Lower leg skin (tissue), 4 donors: Measurements from ENCODE around the gene NBEA. TPM values are rescaled to one million over a fixed set of nuclear protein-coding genes. Genes with fewer than 3 reads are reported as not detected.

ENCODE experiments used
- DNase-seq, 2 donors: peaks; one replicate each; pipeline ENCODE4 v3.0.0-alpha.2; 2019; ENCODE audit warnings: low spot score in 2 of 2
- H3K4me3 ChIP-seq: fragments of 200-600 bp; sonication (generic); 2 replicates; pipeline ENCODE4 v1.5.1; 2017; ENCODE audit warnings: mild to moderate bottlenecking, low read depth; ENCODE audit not compliant: poor library complexity, severe bottlenecking
- CTCF ChIP-seq, 3 donors: fragments of 450-650 bp; IDR thresholded peaks; one replicate each; pipeline ENCODE4 v1.5.1; 2016; ENCODE audit warnings: antibody characterized with exemption in 3 of 3, mild to moderate bottlenecking in 3 of 3, moderate library complexity in 2 of 3
- POLR2A ChIP-seq, 2 donors: fragments of 450-650 bp; IDR thresholded peaks; one replicate each; pipeline ENCODE4 v1.6.1; 2016 to 2017; ENCODE audit warnings: antibody characterized with exemption in 2 of 2, mild to moderate bottlenecking in 1 of 2, moderate library complexity in 1 of 2
- WGBS, 2 donors: methylation state at CpG; one replicate each; pipeline ENCODE4 v1.1.5; 2018; 5-methylcytosine and 5-hydroxymethylcytosine counted together
- intact Hi-C: fragments of 100-400 bp; cut with DNase I; formaldehyde crosslinking; loops from one replicate; pipeline ENCODE4 v1.15.0; 2023; ENCODE audit warnings: low total_unique reads
- total RNA-seq, 4 donors: library from RNA; depleted of rRNA; stranded (reverse); fragments of >200 nt; gene quantifications; one replicate each; pipeline ENCODE4 v1.1.0, GENCODE V29; 2016

NBEA gene
- total RNA-seq, 4 donors from 2014 or later, result 1.5 to 4.5 (median 3.7) TPM

- TF ChIP-seq CTCF (IDR thresholded peaks at IDR 0.05), result no peak
- TF ChIP-seq POLR2A (IDR thresholded peaks at IDR 0.05), result no peak
- no peak overlapping the region for H3K4me3 ChIP-seq
- intact Hi-C loops, result no loop called here
- 79 to 81% methylated on average over 6 of the region's 6 CpGs for WGBS, 2 donors
- no peak for DNase-seq
Measured at GRCh38 chr13:34931572-34931971, 10.5 kb upstream of the NBEA start.

DNA sequence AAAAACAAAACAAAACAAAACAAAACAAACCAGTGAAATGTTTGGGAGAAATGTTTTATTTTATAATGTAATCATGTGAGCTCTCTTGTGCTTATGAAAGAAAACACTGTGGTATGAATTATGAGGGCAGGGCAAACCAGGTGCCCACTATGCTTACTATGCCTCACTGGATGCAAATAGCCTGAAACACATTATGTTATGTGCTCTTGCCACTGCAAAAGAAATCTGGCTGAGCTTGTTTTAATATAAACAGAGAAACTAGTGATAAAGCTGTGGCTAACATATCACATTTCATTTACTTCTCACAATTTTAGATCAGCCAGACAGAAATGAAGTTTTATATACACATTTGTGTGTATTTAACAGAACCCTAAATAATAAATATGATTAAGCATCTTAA lies 8.7 kb upstream of the NBEA start:
- TF ChIP-seq CTCF (IDR thresholded peaks at IDR 0.05), result no peak
- TF ChIP-seq POLR2A (IDR thresholded peaks at IDR 0.05), result no peak
- no peak overlapping the region for H3K4me3 ChIP-seq
- intact Hi-C loops, result no loop called here
- DNase-seq, result no peak

DNA sequence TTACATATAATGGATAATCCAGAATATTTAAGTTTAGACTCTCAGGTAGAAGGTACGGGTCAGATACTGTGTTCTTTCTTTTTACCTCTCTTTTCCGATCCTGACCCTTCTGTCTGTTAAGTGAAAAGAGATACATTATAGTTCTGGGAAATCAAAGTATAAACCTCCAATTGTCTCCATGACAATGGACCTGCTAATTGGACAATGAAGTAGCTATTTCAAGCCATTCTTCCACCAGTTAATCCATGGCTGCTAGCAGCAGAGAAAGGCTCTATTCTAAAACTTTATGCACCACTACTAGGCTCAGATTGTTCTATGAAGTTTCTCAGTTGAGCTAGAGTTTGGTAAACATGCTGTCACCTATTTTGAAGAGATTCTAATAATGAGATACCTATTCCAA lies 8.3 kb upstream of the NBEA start:
- WGBS, 2 donors, result 87 to 88% methylated on average over 2 of the region's 2 CpGs
- no peak for TF ChIP-seq CTCF (IDR thresholded peaks at IDR 0.05)
- TF ChIP-seq POLR2A (IDR thresholded peaks at IDR 0.05), result no peak
- no peak overlapping the region for H3K4me3 ChIP-seq
- intact Hi-C loops, result no loop called here
- DNase-seq, result no peak

GRCh38 chr13:34935841-34936240 lies 6.2 kb upstream of the NBEA start:
- intact Hi-C loops, result no loop called here
- 76% methylated on average over 5 of the region's 5 CpGs for WGBS, 2 donors
- no peak for DNase-seq
- TF ChIP-seq CTCF (IDR thresholded peaks at IDR 0.05), result no peak
- no peak for TF ChIP-seq POLR2A (IDR thresholded peaks at IDR 0.05)
- H3K4me3 ChIP-seq, result no peak overlapping the region

GRCh38 chr13:34939771-34940170 lies 2.3 kb upstream of the NBEA start:
- no peak for DNase-seq
- 96% methylated on average over 1 of the region's 1 CpG for WGBS, 2 donors
- intact Hi-C loops, result no loop called here
- TF ChIP-seq POLR2A (IDR thresholded peaks at IDR 0.05) (no peak), CTCF (IDR thresholded peaks at IDR 0.05) (no peak)
- no peak overlapping the region for H3K4me3 ChIP-seq

GRCh38 chr13:34941436-34941834 lies 635 bp upstream of the NBEA start:
- no peak overlapping the region for H3K4me3 ChIP-seq
- intact Hi-C loops, result no loop called here
- 10 to 12% methylated on average over 13 of the region's 13 CpGs for WGBS, 2 donors
- DNase-seq, result no peak
- TF ChIP-seq CTCF (IDR thresholded peaks at IDR 0.05), result no peak
- TF ChIP-seq POLR2A (IDR thresholded peaks at IDR 0.05), result no peak
